ENCODE results near the gene MEAK7.

MEAK7 gene

DNA sequence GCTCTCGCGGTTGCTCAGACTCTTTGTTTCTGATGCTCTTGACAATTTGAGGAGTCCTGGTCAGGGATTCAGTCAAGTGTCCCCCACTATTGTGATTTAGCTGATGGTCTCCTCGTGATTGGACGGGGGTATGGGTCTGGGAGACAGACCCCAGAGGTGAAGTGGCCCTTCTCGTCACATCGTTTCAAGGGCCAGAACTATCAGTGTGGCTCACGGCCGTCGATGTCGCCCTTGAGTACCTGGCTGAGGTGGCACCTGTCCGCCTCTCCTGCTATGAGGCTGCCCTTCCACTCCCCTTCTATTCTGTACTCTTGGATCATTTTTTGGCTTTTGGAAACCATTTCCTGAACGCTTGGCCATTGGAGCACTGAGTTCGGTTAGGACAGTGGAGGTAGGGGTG, 7.4 kb upstream of the MEAK7 start:
- DNase-seq (ENCODE audit: low read depth): no peak

DNA sequence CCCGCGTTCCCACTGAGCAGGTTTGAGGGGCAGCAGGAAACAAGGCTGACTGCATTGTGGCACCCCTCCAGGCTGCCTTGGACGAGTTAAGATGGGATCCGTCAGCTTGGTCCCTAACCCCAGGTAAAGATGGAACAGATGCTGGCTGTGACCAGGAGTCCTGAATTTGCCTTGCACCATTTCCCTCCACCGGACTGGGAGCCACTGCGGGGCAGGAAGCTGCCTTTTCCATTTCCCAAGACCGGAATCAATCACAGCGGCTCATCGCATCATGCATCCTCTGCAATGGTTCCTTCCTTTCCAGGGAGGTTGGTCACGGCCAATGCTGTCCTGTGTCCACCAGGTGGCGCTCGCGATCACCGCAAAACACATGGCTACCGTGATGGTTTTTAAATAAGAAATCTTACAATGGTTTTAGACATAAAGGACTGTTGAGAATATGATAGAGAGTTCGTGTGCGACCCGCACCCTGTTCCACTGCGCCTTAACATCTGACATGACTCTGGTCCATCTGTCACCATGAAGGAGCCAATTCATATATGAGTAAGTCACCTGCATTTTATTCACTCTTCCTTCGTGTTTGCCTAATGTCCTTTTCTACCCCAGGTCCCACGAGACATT, 6.8 kb upstream of the MEAK7 start:
- peak; percentile 63 for DNase-seq (ENCODE audit: low read depth)

DNA sequence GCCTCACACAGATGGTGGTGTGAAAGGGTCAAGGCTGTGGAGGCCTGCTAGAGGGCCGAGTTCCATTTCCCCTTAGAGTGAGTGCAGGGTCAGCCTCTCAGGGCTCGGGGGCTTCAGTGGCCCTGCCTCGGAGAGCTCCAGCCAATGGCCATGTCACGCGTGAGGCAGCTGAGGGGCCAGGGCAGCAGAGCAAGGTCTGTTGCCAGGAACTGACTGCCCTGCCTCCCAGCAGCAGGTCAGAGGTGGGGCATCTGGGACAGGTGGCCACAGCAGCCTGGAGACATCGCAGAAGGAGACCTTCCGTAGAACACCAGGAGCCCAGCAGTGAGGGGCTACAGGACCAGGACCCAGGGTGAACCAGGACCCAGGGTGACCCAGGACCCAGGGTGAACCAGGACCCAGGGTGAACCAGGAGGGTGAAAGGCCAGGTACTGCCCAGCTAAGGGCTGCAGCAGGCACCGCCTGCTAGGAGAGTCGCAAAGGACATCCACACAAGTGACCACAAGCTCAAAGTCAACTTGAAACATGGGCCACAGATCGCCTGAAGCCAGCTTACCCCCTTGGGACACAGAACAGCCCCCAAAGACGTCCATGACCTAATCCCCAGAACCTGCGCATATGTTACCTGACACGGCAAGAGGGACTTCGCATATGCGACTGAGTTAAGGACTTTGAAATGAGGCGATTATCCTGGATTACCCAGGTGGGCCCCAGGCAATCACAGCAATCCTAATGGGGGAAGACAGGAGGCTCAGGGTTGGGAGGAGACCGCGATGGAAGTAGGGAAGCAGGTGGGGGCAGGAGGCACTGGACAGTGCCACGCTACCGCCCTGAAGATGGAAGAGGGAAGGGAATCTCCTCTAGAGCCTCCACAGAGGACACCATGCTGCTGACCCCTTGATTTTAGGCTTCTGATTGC, 4.8 kb upstream of the MEAK7 start:
- DNase-seq (ENCODE audit: low read depth): no peak

DNA sequence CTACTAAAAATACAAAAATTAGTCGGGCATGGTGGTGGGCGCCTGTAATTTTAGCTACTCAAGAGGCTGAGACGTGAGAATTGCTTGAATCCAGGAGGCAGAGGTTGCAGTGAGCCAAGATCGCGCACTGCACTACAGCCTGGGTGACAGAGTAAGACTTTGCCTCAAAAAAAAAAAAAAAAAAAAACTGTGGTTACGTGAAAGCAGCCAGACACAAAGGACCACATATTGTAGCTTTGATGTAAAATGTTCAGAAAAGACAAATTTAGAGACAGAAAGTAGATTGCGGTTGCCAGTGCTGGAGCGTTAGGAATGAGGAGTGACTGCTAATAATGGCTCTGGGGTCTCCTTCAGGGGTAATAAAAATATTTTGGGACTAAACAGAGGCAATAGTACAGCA, 4.0 kb upstream of the MEAK7 start:
- DNase-seq (ENCODE audit: low read depth): no peak

DNA sequence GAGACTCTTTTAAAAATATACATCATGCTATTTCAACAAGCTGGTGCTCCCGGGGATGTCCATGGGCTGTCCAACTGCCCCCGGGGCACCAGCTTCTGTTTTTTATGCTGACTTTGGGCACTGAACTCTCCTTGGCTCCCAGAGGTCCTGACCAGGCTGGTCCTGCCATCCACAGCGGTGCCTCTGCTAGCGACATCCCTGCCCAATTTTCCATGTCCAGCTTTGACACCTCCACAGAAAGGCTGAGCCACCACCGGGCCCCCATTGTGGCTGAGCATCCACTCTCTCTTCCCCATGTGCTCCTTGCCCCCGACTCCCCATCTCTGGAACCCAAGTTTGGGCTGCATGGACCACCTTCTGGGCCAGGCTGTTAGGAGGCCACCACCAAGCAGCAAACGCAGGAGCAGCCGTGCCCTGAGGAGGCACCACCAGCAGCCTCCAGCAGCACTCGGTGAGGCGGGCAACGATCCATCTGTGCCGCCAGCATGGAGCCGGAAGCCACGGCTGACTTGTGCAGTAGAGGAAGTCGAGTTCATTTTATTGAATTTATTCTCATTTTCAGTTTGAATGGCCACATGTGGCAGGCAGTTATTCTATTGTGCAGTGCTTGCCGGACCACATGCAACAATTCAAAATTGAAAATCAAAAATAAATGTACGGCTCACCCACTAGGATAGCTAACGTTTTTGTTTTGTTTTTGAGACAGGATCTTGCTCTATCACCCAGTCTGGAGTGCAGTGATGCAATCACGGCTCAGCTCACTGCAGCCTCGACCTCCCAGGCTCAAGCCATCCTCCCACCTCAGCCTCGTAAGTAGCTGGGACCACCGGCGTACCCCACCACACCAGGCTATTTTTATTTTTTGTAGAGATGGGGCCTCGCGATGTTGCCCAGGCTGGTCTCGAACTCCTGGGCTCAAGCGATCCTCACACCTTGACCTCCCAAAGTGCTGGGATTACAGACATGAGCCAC, 2.8 kb upstream of the MEAK7 start:
- no peak for DNase-seq (ENCODE audit: low read depth)

DNA sequence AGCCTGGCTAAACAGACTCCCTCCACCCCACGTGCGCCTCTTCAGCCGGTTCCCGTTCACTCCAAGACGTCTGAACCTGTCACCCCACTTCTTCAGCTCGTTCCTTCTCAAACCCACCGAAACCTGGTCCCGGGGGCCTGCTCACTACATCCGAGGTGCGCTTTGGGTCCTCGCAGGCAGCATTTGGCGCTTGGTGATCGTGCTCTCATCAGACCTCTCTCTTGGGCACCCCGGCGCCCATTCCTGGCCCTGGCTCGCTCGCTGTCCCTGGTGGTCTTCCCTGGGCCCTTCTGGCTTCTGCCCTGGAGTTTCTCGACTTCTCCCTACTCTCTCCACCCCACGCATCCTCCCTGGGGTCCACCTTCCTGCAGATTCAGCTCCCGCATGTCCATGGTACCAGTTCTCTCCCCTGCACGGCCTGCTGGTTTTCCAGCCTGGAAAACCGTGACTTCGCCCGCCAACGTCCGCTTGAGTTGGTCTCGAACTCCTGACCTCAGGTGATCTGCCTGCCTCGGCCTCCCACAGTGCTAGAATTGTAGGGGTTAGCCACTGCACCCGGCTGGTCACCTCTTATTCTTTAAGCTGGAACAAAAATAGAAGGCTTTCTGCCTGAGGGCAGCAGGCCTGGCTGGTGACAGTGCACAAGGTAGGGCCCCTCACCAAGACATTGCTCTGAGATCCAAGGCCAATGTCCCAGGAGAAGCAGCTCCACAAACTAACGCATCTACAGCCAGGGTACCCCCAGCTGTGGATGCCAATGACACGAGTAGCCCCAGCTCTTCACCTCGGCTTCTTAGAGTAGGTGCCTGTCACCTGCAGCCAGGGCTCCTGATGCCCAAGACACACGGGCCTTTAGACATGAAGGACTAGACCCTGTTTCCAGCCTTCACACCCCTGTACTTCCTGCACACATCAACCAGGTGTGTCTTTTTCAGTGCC, 1.1 kb upstream of the MEAK7 start:
- DNase-seq (ENCODE audit: low read depth): no peak

DNA sequence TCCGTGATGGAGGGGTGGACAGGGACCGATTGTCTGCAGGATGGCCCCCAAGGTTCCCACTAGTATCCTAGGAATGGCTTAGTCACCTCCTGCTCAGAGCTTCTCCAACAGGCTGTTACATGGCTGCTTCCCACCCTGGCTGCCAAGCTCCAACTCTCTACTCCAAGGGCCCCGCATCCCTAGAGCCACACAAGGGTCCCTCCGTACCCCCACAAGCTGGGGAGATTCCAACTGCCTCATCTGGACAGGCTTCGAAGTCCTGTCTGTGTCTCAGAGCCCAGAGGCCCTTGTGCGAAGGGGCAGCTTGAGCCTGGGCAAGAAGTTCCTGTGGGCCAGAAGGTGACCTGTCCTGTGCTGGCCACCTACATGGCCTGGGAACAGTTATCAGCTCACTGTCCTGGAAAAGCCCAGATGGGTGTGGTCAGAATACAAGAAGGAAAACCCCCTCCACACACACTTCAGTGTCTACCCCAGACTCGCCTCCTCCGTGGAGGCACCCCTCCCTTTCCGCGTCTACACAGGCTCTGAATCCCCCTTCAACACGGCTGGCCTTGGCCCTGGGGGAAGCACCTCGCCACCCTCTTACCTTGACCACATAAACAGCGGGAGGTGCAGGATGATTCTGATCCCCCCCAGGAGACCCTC, 586 bp downstream of the MEAK7 start:
- DNase-seq (ENCODE audit: low read depth): no peak

DNA sequence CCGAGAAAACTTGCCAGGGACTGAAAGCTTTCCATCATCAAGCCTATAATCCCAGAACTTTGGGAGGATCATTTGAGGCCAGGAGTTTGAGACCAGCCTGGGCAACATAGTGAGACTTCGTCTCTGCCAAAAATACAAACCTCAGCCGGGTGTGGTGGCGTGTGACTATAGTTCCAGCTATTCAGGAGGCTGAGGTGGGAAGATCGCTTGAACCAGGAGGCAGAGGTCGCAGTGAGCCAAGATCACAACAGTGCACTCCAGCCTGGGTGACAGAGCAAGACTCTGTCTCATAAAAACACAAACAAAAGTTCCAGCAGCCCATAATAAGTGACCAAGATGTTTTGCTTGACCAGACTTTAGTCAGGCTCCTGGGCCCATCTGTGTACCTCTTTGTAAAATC, 1.9 kb downstream of the MEAK7 start:
- no peak for DNase-seq (ENCODE audit: low read depth)

DNA sequence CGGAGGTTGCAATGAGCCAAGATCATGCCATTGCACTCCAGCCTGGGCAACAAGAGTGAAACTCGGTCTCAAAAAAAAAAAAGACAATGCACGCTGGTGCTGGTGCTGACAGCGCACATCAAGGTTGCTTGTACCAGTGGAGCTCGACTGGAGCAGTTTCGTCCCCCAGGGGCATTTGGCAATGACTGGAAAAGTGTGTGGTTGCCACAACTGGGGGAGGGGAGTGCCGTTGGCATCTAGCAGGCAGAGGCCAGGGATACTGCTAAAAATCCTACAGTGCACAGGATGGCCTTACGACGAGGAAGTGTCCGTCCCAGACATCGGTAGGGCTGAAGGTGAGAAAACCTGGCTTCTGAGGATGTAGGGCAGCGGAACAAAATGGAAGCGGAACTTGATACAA, 2.4 kb downstream of the MEAK7 start:
- no peak for DNase-seq (ENCODE audit: low read depth)

DNA sequence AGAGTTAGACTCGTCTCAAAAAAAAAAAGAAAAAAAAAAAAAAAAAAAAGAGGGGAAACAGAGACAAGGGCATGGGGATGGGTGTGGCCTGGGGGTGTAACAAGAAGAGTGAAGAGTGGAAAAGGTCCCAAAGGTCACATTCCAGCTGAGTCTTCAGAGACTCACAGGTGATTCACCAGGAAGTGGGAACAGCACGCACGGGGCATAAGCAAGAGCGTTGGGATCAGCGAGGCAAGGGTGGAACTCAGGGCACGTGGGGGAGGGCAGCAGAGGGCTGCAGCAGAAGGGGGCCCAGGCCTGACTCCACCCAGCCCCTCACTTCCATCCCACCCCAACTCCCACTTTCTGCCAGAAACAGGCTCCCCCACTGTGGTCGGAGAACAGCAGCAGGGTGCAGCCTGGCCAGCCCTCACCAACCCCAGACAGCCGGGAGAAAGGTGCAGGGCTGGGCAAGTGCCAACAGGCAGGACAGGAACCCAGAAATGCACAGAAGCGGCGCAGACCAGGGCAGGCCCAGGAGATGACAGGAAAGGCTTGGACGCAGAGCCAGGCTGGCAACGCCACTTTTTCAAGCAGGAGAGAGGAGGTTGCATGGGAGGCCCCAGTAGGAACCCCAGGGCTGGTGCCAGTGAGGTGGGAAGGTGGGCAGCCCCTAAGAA, 3.3 kb downstream of the MEAK7 start:
- DNase-seq (ENCODE audit: low read depth): no peak

DNA sequence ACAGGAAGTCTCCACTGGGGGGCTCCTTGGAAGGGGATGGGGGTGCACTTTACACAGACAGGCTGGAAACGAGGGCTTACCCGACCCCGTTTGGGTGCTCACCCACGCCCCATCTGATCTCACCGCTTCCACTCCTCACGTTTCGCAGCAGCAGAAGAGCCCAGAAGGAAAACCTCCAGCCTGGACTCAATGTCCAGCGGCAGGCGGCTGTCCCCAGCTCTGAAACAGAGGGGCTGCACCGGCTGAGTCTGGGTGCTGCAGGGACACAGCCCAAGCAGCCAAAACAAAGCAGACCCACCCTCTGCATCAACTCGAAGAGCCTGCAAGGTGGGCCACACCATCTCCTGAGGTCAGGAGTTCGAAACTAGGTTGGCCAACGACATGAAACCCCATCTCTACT, 3.9 kb downstream of the MEAK7 start:
- DNase-seq (ENCODE audit: low read depth): no peak

DNA sequence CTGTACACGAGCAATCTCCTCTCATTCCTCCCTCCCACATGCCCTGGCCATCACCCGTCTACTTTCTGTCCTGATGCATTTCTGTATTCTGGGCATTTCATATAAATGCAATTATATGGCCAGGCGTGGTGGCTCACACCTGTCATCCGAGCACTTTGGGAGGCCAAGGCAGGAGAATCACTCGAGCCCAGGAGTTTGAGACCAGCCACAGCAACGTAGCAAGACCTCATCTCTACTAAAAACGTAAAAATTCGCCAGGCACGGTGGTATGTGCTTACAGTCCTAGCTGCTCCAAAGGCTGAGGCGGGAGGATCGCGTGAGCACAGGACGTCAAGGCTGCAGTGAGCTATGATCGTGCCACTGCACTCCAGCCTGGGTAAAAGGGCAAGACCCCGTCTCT, 4.8 kb downstream of the MEAK7 start:
- DNase-seq (ENCODE audit: low read depth): no peak

DNA sequence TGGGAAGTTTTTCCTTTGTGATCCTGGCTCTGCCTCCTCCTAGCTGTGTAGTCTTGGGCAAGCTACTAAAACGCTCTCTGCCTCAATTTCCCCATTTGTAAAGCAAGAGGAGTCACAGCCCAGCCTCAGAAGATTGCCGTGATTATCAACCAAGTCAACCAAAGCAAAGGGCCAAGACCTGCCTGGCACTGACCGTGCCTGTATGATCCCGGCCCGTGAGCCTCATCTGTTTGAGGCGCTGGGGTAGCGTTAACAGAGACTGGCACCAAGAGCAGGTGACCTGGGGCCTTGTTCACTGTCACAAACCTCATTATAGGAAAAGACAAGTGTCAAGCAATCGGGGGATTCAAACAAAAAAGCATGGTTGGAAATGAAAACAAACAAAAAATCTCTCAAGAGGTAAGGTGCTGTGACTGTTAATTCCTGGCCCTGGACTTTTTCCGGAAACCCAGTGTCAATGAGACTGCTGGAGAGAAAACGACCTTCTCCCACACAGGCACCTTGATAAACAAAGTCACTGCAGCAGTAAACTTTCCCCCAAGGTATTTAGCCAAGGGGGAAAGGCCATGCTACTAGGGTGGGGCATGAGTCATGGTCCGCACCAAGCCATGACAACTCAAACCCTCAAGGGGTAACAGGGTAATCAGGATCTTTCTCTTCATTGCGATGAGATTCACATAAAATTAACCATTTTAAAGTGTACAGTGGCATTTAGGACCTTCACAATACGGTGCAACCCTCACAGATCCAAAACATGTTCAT, 5.4 kb downstream of the MEAK7 start:
- DNase-seq (ENCODE audit: low read depth): no peak

DNA sequence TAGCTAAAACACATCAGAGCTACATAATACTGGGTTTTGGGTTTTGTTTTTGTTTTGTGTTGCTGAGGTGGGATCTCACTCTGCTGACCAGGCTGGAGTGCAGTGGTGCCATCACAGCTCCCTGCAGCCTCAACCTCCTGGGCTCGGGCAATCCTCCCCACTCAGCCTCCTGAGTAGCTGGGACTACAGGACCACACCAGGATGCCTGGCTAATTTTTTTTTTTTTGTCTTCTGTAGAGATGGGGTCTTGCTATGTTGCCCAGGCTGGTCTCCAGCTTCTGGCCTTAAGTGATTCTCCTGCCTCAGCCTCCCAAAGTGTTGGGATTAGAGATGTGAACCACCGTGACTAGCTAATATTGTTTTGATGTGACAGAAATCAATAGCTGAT, 6.2 kb downstream of the MEAK7 start:
- DNase-seq (ENCODE audit: low read depth): no peak

DNA sequence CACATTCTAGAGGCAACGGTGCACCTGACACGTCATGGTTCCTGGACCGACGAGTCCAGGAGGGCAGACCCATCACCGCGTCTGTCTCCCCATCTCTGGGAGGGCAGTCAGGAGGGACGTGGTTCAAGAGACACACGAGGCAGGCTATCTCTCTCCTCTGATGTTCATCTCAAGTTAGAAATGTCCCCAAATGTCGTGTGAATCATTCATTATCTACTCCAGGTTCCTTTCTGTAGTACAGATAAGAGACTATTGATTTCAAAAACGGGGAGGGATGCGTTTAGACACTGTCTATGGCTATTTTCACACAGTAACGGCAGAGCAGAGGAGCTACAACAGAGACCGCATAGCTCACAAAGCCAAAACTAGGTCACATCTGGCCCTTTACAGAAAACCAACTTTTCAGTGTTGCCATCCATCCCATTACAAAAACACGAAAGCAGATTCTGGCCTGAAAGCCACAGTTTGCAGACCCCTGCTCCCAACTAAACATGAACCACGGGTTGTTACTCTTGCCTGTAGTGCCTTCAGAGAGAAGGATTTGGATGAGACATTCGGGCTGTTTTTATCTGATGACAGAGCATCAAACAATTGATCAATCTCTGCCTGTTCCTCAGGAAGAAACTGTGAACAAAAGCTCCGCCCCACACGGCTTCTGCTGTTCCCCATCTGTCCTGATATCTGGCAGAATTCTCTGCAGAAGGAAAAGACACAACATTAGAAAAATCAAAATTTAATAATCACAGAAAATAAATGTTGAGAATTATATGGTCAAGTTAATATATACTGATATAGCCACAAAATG, 6.8 kb downstream of the MEAK7 start:
- DNase-seq (ENCODE audit: low read depth): no peak

DNA sequence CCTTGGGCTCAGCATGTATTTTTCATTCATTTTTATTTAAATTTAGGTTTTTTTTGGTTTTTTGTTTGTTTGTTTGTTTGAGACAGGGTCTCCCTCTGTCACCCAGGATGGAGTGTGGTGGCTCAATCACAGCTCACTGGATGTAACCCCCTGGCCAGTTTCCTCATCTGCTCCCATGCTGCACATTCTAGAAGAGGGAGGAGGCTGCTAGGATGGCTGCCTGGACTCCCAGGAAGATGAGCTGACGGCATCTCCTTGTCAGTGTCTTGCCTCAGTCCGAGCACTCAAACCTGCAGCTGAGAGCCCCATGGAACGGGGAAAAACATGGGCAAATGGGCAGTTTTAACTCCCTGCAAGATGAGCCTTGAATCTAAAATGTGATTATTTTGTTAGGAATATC, 7.5 kb downstream of the MEAK7 start:
- no peak for DNase-seq (ENCODE audit: low read depth)

DNA sequence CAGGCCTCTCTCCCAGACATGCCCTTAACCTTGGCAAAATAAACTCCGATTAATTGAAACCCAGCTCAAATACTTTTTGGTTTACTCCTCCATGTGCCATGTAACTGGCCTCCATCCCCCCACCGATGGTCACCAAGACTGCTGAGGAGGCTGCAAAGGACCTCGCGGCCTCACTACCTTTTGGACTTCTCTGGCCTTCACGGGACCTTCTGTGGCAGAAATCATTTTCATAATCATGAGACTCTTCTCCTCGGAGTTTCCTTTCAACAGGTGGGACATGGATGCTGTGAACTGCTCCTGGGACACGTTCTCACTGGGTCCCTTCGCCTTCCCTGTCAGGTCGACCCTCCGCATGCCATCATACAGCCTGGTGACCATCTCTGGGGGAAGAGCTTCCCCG, 9.0 kb downstream of the MEAK7 start:
- DNase-seq (ENCODE audit: low read depth): no peak

DNA sequence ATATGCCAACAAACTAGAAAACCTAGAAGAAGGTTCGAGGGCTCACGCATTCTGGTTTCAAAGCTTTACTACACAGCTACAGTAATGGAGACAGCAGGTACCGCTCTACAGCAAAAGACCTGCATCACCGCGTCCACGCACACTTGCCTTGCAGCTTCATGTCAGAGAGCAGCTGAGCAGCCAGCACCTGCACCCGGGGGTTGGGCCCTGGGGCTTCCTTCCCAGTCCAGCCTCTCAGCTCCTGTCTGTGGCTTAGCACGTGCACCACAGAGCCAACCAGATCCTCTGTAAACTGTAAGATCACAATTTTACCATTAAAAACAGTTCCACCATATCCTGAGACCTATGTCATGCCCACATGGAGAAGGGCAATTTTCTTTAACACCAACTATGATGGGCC, 15.3 kb downstream of the MEAK7 start:
- no peak for DNase-seq (ENCODE audit: low read depth)

DNA sequence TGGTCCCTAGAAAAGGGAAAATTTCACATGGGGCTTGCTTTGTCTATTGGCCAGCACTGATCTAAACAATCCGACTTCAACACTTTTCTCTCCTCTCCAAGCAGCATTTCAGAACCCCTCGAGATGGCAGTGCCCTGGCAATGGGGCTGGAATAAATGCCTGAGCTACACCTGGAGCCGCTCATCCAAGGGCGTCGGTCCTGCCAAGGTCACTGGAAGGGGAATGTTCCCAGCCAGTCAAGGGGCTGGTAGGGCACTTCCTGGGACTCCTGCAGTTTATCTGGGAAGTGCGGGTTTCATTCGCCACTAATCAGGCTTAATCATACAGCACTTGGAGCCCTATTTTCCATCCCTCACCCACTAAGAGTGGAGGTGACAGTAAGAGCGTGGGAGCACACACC, 17.1 kb downstream of the MEAK7 start:
- DNase-seq (ENCODE audit: low read depth): no peak

All from stimulated activated CD8-positive, alpha-beta memory T cell treated with anti-CD3 and anti-CD28 coated beads, Interleukin-12 subunit alpha, Interleukin-12 subunit beta, amount 100 ng/mL, for 4 hours (primary cell).